Measurements from ENCODE around the gene P2RY8. TPM values are rescaled to one million over a fixed set of nuclear protein-coding genes. Genes with fewer than 3 reads are reported as not detected.
"Not testable (repeated sequence)": the region's sequence is repeated elsewhere in the genome, so short reads cannot be mapped to it uniquely, and the experiment has no call there.

The P2RY8 gene
- total RNA-seq, 6 donors from 2014 or later: 1.7 to 4.4 (median 3.3) TPM

- Histone ChIP-seq H3K9me3 (no peaks in the 10 kb centered on the region), H3K36me3 (no peaks in the 10 kb centered on the region), H3K4me3 (no peak overlapping the region), H3K4me1 (no peaks in the 10 kb centered on the region), H3K27me3 (no peaks in the 10 kb centered on the region), H3K27ac (no peak overlapping the region)
- no peak for ATAC-seq (ENCODE audit: low FRiP score in 2 of 2)
- 29 to 38% methylated on average over 2 of the region's 2 CpGs for WGBS, 2 donors
- TF ChIP-seq EP300 (IDR thresholded peaks at IDR 0.05) (no peak), POLR2A (IDR thresholded peaks at IDR 0.05) (no peak), POLR2AphosphoS5 (IDR thresholded peaks at IDR 0.05) (no peak), CTCF (IDR thresholded peaks at IDR 0.05) (no peak)
- no peak for DNase-seq
These were observed 24.2 kb upstream of the P2RY8 start for GRCh38 chrX:1561164-1561563.

- Histone ChIP-seq H3K27me3 (no peaks in the 10 kb centered on the region), H3K9me3 (no peaks in the 10 kb centered on the region), H3K4me3 (no peak overlapping the region), H3K36me3 (no peaks in the 10 kb centered on the region), H3K4me1 (no peaks in the 10 kb centered on the region), H3K27ac (no peak overlapping the region)
- DNase-seq (peak in 1 of 2 donors; percentile 6), ATAC-seq (ENCODE audit: low FRiP score in 2 of 2) (peak in 1 of 2 donors; percentile 19)
- TF ChIP-seq EP300 (IDR thresholded peaks at IDR 0.05) (no peak), CTCF (IDR thresholded peaks at IDR 0.05) (no peak), POLR2A (IDR thresholded peaks at IDR 0.05) (no peak), POLR2AphosphoS5 (IDR thresholded peaks at IDR 0.05) (no peak)
- 79 to 90% methylated on average over 9 to 13 of the region's 13 CpGs for WGBS, 2 donors
These were observed 21.9 kb upstream of the P2RY8 start for GRCh38 chrX:1558761-1559468.

GRCh38 chrX:1557442-1557841, 20.5 kb upstream of the P2RY8 start:
- ATAC-seq (ENCODE audit: low FRiP score in 2 of 2); H3K27me3 ChIP-seq; H3K9me3 ChIP-seq; H3K27ac ChIP-seq; DNase-seq; H3K4me3 ChIP-seq; H3K4me1 ChIP-seq; H3K36me3 ChIP-seq: not testable (repeated sequence)

- Histone ChIP-seq H3K9me3 (no peaks in the 10 kb centered on the region), H3K36me3 (no peaks in the 10 kb centered on the region), H3K4me1 (no peaks in the 10 kb centered on the region), H3K4me3 (no peak overlapping the region), H3K27me3 (no peaks in the 10 kb centered on the region), H3K27ac (no peak overlapping the region)
- WGBS, 2 donors: 83 to 91% methylated on average over 5 to 6 of the region's 6 CpGs
- DNase-seq (no peak), ATAC-seq (ENCODE audit: low FRiP score in 2 of 2) (no peak)
- TF ChIP-seq EP300 (IDR thresholded peaks at IDR 0.05) (no peak), POLR2AphosphoS5 (IDR thresholded peaks at IDR 0.05) (no peak), POLR2A (IDR thresholded peaks at IDR 0.05) (no peak)
These were observed 18.4 kb upstream of the P2RY8 start for GRCh38 chrX:1555370-1555769.

- 73 to 75% methylated on average over 16 to 19 of the region's 19 CpGs for WGBS, 2 donors
- Histone ChIP-seq H3K4me1 (no peaks in the 10 kb centered on the region), H3K9me3 (no peaks in the 10 kb centered on the region), H3K27me3 (no peaks in the 10 kb centered on the region), H3K36me3 (no peaks in the 10 kb centered on the region), H3K27ac (peak overlapping the region in 1 of 4 donors; percentile 12), H3K4me3 (no peak overlapping the region)
- peak in 1 of 2 donors; percentile 14 for ATAC-seq (ENCODE audit: low FRiP score in 2 of 2)
- no peak for DNase-seq
- TF ChIP-seq EP300 (IDR thresholded peaks at IDR 0.05): no peak
These were observed 17.7 kb upstream of the P2RY8 start for GRCh38 chrX:1554469-1555210.

- H3K27me3 ChIP-seq: no peaks in the 10 kb centered on the region
- no peak overlapping the region for H3K4me3 ChIP-seq
- no peaks in the 10 kb centered on the region for H3K36me3 ChIP-seq
- no peaks in the 10 kb centered on the region for H3K9me3 ChIP-seq
- ATAC-seq (ENCODE audit: low FRiP score in 2 of 2) (no peak), DNase-seq (no peak)
- TF ChIP-seq EP300 (IDR thresholded peaks at IDR 0.05) (no peak), POLR2AphosphoS5 (IDR thresholded peaks at IDR 0.05) (no peak), CTCF (IDR thresholded peaks at IDR 0.05) (no peak), POLR2A (IDR thresholded peaks at IDR 0.05) (no peak)
- no peak overlapping the region for H3K27ac ChIP-seq
- 72 to 78% methylated on average over 3 of the region's 3 CpGs for WGBS, 2 donors
- H3K4me1 ChIP-seq: no peaks in the 10 kb centered on the region
These were observed 15.1 kb upstream of the P2RY8 start for GRCh38 chrX:1551959-1552546.

All from upper lobe of left lung (tissue), 6 donors.